B cell (primary cell): ENCODE measurements around the gene ELANE. TPM values are rescaled to one million over a fixed set of nuclear protein-coding genes. Genes with fewer than 3 reads are reported as not detected.
"Not testable (repeated sequence)": the region's sequence is repeated elsewhere in the genome, so short reads cannot be mapped to it uniquely, and the experiment has no call there.

ENCODE experiments used
- ATAC-seq: fragments of 200-7000 bp; cut with Tn5 transposase; one replicate; pipeline ENCODE4 v1.10.0; 2021; ENCODE audit warnings: low read depth, mild to moderate bottlenecking, moderate number of reproducible peaks, moderate library complexity
- CTCF ChIA-PET: fragments of 350-600 bp; sonication (Branson Sonifier 250); formaldehyde crosslinking; loops from one replicate; lab custom pipeline; 2021; ENCODE audit warnings: antibody characterized with exemption, inconsistent platforms; lab: Charles Lee
- POLR2A ChIA-PET: fragments of 350-600 bp; sonication (Branson Sonifier 250); formaldehyde crosslinking; loops from one replicate; lab custom pipeline; 2021; ENCODE audit warnings: antibody characterized with exemption; lab: Charles Lee
- DNase-seq: peaks from one replicate; pipeline ENCODE4 v3.0.0; 2013
- H2AFZ ChIP-seq: 2 replicates; pipeline ENCODE4 v1.6.1; 2012; ENCODE audit warnings: mild to moderate bottlenecking, low read depth, low read length; ENCODE audit not compliant: insufficient read depth, poor library complexity, severe bottlenecking
- H3K27ac ChIP-seq, 2 donors: 1 replicate in 1 of 2; 2 replicates in 1 of 2; pipeline ENCODE4 v1.5.1; 2012 to 2013; ENCODE audit warnings: low read length in 2 of 2, mild to moderate bottlenecking in 2 of 2, moderate library complexity in 1 of 2
- H3K27me3 ChIP-seq, 4 experiments: fragments of 200-600 bp in 1 of 4; sonication (generic) in 1 of 4; replicated peaks in 1 of 4; 1 replicate in 2 of 4; 2 replicates in 2 of 4; pipeline versions ENCODE4 v1.6.1 to v1.7.0; 2013 to 2016; ENCODE audit warnings: low read length in 3 of 4, mild to moderate bottlenecking in 2 of 4, mixed read lengths in 1 of 4, moderate library complexity in 1 of 4; ENCODE audit not compliant: insufficient read depth in 4 of 4, control insufficient read depth in 3 of 4; ENCODE audit errors: control extremely low read depth in 1 of 4
- H3K36me3 ChIP-seq, 2 experiments: replicated peaks in 1 of 2; 1 replicate in 1 of 2; 2 replicates in 1 of 2; pipeline versions ENCODE4 v1.6.1 to v1.7.1; 2013; ENCODE audit warnings: low read length in 1 of 2; ENCODE audit not compliant: insufficient read depth in 2 of 2, control insufficient read depth in 1 of 2; ENCODE audit errors: control extremely low read depth in 1 of 2, extremely low read depth in 1 of 2
- H3K4me1 ChIP-seq, 2 donors: fragments of 200-600 bp in 1 of 2; sonication (generic) in 1 of 2; 1 replicate in 1 of 2; 2 replicates in 1 of 2; pipeline versions ENCODE4 v1.5.1 to v1.6.1; 2013 to 2017; ENCODE audit warnings: low read length in 2 of 2; ENCODE audit not compliant: control insufficient read depth in 2 of 2, insufficient read depth in 2 of 2
- H3K4me2 ChIP-seq: replicated peaks from 2 replicates; pipeline ENCODE3; 2012; ENCODE audit warnings: mild to moderate bottlenecking, low read depth, low read length; ENCODE audit not compliant: poor library complexity, severe bottlenecking
- H3K4me3 ChIP-seq, 5 experiments: fragments of 200-600 bp in 1 of 5; sonication (generic) in 1 of 5; 1 replicate in 3 of 5; 2 replicates in 2 of 5; pipeline versions ENCODE4 v1.5.1 to v1.7.0; 2011 to 2016; ENCODE audit warnings: low read length in 4 of 5, mild to moderate bottlenecking in 4 of 5, low read depth in 2 of 5, control low read depth in 1 of 5, moderate library complexity in 1 of 5; ENCODE audit not compliant: insufficient read depth in 1 of 5; ENCODE audit errors: control extremely low read depth in 1 of 5, extremely low read depth in 1 of 5
- H3K79me2 ChIP-seq: fragments of 200-600 bp; sonication (generic); one replicate; pipeline ENCODE4 v1.6.0; 2016; ENCODE audit warnings: low read length; ENCODE audit not compliant: control insufficient read depth, insufficient read depth
- H3K9ac ChIP-seq: fragments of 200-600 bp; sonication (generic); 2 replicates; pipeline ENCODE4 v1.6.1; 2017; ENCODE audit warnings: mild to moderate bottlenecking, low read length, moderate library complexity
- H3K9me3 ChIP-seq, 3 donors: one replicate each; pipeline versions ENCODE4 v1.6.1 to v1.7.1; 2013; ENCODE audit warnings: low read length in 2 of 3; ENCODE audit not compliant: control insufficient read depth in 2 of 3, insufficient read depth in 1 of 3; ENCODE audit errors: control extremely low read depth in 1 of 3
- H4K20me1 ChIP-seq: 2 replicates; pipeline ENCODE4 v1.6.0; 2012; ENCODE audit warnings: mild to moderate bottlenecking, low read length; ENCODE audit not compliant: insufficient read depth, control insufficient read depth, poor library complexity, severe bottlenecking
- H3K27ac Mint-ChIP-seq: one replicate; pipeline ENCODE4 v1.8.0; 2021; ENCODE audit warnings: mixed read lengths
- H3K27me3 Mint-ChIP-seq: one replicate; pipeline ENCODE4 v1.8.0; 2021; ENCODE audit warnings: mixed read lengths
- H3K4me1 Mint-ChIP-seq: one replicate; pipeline ENCODE4 v1.8.0; 2021; ENCODE audit warnings: mixed read lengths
- H3K4me3 Mint-ChIP-seq: one replicate; pipeline ENCODE4 v1.8.0; 2021; ENCODE audit warnings: mixed read lengths
- H3K9me3 Mint-ChIP-seq: one replicate; pipeline ENCODE4 v1.8.0; 2022; ENCODE audit warnings: mixed read lengths; ENCODE audit not compliant: insufficient read depth
- CTCF ChIP-seq: fragments of 200-600 bp; IDR thresholded peaks from one replicate; pipeline ENCODE4 v1.8.0; 2022; ENCODE audit warnings: antibody characterized with exemption, mild to moderate bottlenecking
- EZH2 ChIP-seq: IDR thresholded peaks from 2 replicates; pipeline ENCODE4 v1.6.1; 2012; ENCODE audit warnings: borderline replicate concordance, low read depth, mild to moderate bottlenecking, moderate library complexity, low read length; ENCODE audit not compliant: insufficient read depth, poor library complexity, severe bottlenecking
- WGBS: methylation state at CpG from one replicate; pipeline ENCODE4 v1.1.5; 2013; ENCODE audit warnings: missing lambda C conversion rate; ENCODE audit not compliant: insufficient coverage; 5-methylcytosine and 5-hydroxymethylcytosine counted together
- intact Hi-C: fragments of 100-400 bp; cut with micrococcal nuclease; formaldehyde crosslinking; loops from one replicate; pipeline ENCODE4 v1.10.0; 2022
- polyA plus RNA-seq: library from polyadenylated mRNA; depleted of rRNA; stranded (reverse); fragments of >200 nt; gene quantifications from 2 replicates; pipeline ENCODE4 v1.2.3, GENCODE V29; 2012
- total RNA-seq, 2 donors: library from RNA; stranded (reverse); fragments of 120-200 nt in 1 of 2; gene quantifications; 1 replicate in 1 of 2; 2 replicates in 1 of 2; pipeline versions ENCODE4 v1.2.3 to v1.2.4, GENCODE V29; 2013 to 2022

Gene ELANE
- total and polyA plus RNA-seq, 2 donors (not counting 1 experiment from before 2014, with no cell fraction given) = 0.18 TPM; not detected in 1

GRCh38 chr19:876780-877314, 24.7 kb downstream of the ELANE start:
- peaks cover 0 to 23% of the 10 kb centered on the region in 2 experiments for H3K36me3 ChIP-seq
- no peak overlapping the region for H3K27ac ChIP-seq
- no peak for TF ChIP-seq CTCF
- no peak for TF ChIP-seq EZH2
- no peak overlapping the region for H3K4me3 Mint-ChIP-seq
- peaks cover 8 to 16% of the 10 kb centered on the region in 2 donors for H3K4me1 ChIP-seq
- POLR2A ChIA-PET = interaction anchor here (0.6 kb wide), 1 partner anchor 499 kb away, joined by 11 read pairs; no protein-coding TSS in a partner anchor
- no peaks in the 10 kb centered on the region for H3K27me3 ChIP-seq
- peaks cover 20% of the 10 kb centered on the region for H3K79me2 ChIP-seq
- H3K27ac Mint-ChIP-seq = no peak overlapping the region
- peaks cover 32% of the 10 kb centered on the region for H4K20me1 ChIP-seq
- 90% methylated on average over 29 of the region's 29 CpGs for WGBS
- no peak for ATAC-seq
- CTCF ChIA-PET = interaction anchor here (2.1 kb wide), 1 partner anchor 30 kb away, joined by 6 read pairs; no protein-coding TSS in a partner anchor
- peaks cover 0 to 3% (median 0%) of the 10 kb centered on the region in 3 donors for H3K9me3 ChIP-seq
- H3K9me3 Mint-ChIP-seq = no peaks in the 10 kb centered on the region
- no peak overlapping the region for H2AFZ ChIP-seq
- peaks cover 7% of the 10 kb centered on the region for H3K4me1 Mint-ChIP-seq
- no peak overlapping the region for H3K9ac ChIP-seq
- intact Hi-C loops = no loop called here
- H3K27me3 Mint-ChIP-seq = no peaks in the 10 kb centered on the region
- DNase-seq = no peak
- no peak overlapping the region for H3K4me2 ChIP-seq
- no peak overlapping the region for H3K4me3 ChIP-seq

- H3K4me1 ChIP-seq, H2AFZ ChIP-seq, H3K4me3 Mint-ChIP-seq, intact Hi-C loops, H3K9ac ChIP-seq, H3K27ac Mint-ChIP-seq, H3K4me3 ChIP-seq, ATAC-seq, H3K27ac ChIP-seq, DNase-seq, H3K9me3 ChIP-seq, H3K27me3 ChIP-seq, H3K4me2 ChIP-seq, H3K9me3 Mint-ChIP-seq, H3K4me1 Mint-ChIP-seq, H3K27me3 Mint-ChIP-seq: not testable (repeated sequence)
- Histone ChIP-seq H3K79me2 (peaks cover 33% of the 10 kb centered on the region), H4K20me1 (peaks cover 37% of the 10 kb centered on the region), H3K36me3 (peaks cover 0 to 35% of the 10 kb centered on the region in 2 experiments)
- 94% methylated on average over 11 of the region's 23 CpGs for WGBS
- ChIA-PET POLR2A (interaction anchor here (0.6 to 1.4 kb wide), 4 partner anchors 15 to 196 kb away, joined by 3 to 10 read pairs (median 4); no protein-coding TSS in a partner anchor), CTCF (interaction anchor here (1.0 kb wide), 1 partner anchor 22 kb away, joined by 3 read pairs; no protein-coding TSS in a partner anchor)
Measured at GRCh38 chr19:877992-878660, 26.0 kb downstream of the ELANE start.

- ChIA-PET CTCF (interaction anchor here (1.0 to 1.4 kb wide), 2 partner anchors 23 to 30 kb away, joined by 3 to 4 read pairs; no protein-coding TSS in a partner anchor), POLR2A (interaction anchor here (1.4 kb wide), 1 partner anchor 30 kb away, joined by 10 read pairs; no protein-coding TSS in a partner anchor)
- DNase-seq, H3K9me3 Mint-ChIP-seq, H3K4me3 Mint-ChIP-seq, H3K27ac ChIP-seq, H3K4me1 Mint-ChIP-seq, H3K9me3 ChIP-seq, H3K4me3 ChIP-seq, intact Hi-C loops, ATAC-seq, H3K9ac ChIP-seq, H3K4me2 ChIP-seq, H3K4me1 ChIP-seq, H3K27ac Mint-ChIP-seq, H3K27me3 Mint-ChIP-seq, H2AFZ ChIP-seq, H3K27me3 ChIP-seq: not testable (repeated sequence)
- 89% methylated on average over 13 of the region's 24 CpGs for WGBS
- H3K36me3 ChIP-seq = peaks cover 0 to 40% of the 10 kb centered on the region in 2 experiments
- peaks cover 39% of the 10 kb centered on the region for H3K79me2 ChIP-seq
- peaks cover 33% of the 10 kb centered on the region for H4K20me1 ChIP-seq
Measured at GRCh38 chr19:878751-879561, 26.9 kb downstream of the ELANE start.
